Thoracic aorta (tissue), 2 donors: ENCODE results near the gene PRDM10. TPM values are rescaled to one million over a fixed set of nuclear protein-coding genes. Genes with fewer than 3 reads are reported as not detected.

Experiments
- ATAC-seq: fragments of 150-250 bp; one replicate; pipeline ENCODE4 v1.8.0; 2017; ENCODE audit warnings: low read depth; ENCODE audit not compliant: insufficient number of reproducible peaks, low FRiP score
- DNase-seq: peaks from one replicate; pipeline ENCODE4 v3.0.0-alpha.2; 2020; ENCODE audit warnings: low spot score
- H3K27ac ChIP-seq, 2 donors: fragments of 200-600 bp; sonication (generic); 1 replicate in 1 of 2; 2 replicates in 1 of 2; pipeline ENCODE4 v1.5.1; 2016; ENCODE audit warnings: mild to moderate bottlenecking in 2 of 2, moderate library complexity in 2 of 2
- H3K27me3 ChIP-seq: fragments of 200-600 bp; sonication (generic); replicated peaks from 2 replicates; pipeline ENCODE4 v1.6.0; 2016; ENCODE audit warnings: mild to moderate bottlenecking; ENCODE audit not compliant: insufficient read depth
- H3K36me3 ChIP-seq: fragments of 200-600 bp; sonication (generic); one replicate; pipeline ENCODE4 v1.5.1; 2016
- H3K4me1 ChIP-seq, 2 donors: fragments of 200-600 bp; sonication (generic); 1 replicate in 1 of 2; 2 replicates in 1 of 2; pipeline versions ENCODE4 v1.5.1 to v1.6.0; 2016; ENCODE audit warnings: low read depth in 2 of 2, mild to moderate bottlenecking in 1 of 2; ENCODE audit not compliant: control insufficient read depth in 1 of 2
- H3K4me3 ChIP-seq: fragments of 200-600 bp; sonication (generic); 2 replicates; pipeline ENCODE4 v1.5.1; 2016; ENCODE audit warnings: mild to moderate bottlenecking
- H3K9me3 ChIP-seq: fragments of 200-600 bp; sonication (generic); 2 replicates; pipeline ENCODE4 v1.5.1; 2016
- total RNA-seq, 2 donors: library from RNA; depleted of rRNA; stranded (reverse); fragments of >200 nt; gene quantifications; one replicate each; pipeline versions ENCODE4 v1.1.0 to v1.2.3, GENCODE V29; 2016
- TF ChIP-seq, protein P1 (sequence below): fragments of 200-600 bp; sonication (generic); IDR thresholded peaks from one replicate; pipeline ENCODE4 v1.5.1; 2019; ENCODE audit warnings: antibody characterized with exemption

The PRDM10 gene
- total RNA-seq, 2 donors from 2014 or later: 8.8 to 10.4 TPM

GRCh38 chr11:129975543-129975942, 27.1 kb downstream of the PRDM10 start:
- no peak for DNase-seq
- Histone ChIP-seq H3K36me3 (no peaks in the 10 kb centered on the region), H3K4me1 (peaks cover 0 to 3% of the 10 kb centered on the region in 2 donors), H3K4me3 (no peak overlapping the region), H3K9me3 (no peaks in the 10 kb centered on the region), H3K27me3 (no peaks in the 10 kb centered on the region), H3K27ac (no peak overlapping the region)
- TF ChIP-seq, protein P1, sequence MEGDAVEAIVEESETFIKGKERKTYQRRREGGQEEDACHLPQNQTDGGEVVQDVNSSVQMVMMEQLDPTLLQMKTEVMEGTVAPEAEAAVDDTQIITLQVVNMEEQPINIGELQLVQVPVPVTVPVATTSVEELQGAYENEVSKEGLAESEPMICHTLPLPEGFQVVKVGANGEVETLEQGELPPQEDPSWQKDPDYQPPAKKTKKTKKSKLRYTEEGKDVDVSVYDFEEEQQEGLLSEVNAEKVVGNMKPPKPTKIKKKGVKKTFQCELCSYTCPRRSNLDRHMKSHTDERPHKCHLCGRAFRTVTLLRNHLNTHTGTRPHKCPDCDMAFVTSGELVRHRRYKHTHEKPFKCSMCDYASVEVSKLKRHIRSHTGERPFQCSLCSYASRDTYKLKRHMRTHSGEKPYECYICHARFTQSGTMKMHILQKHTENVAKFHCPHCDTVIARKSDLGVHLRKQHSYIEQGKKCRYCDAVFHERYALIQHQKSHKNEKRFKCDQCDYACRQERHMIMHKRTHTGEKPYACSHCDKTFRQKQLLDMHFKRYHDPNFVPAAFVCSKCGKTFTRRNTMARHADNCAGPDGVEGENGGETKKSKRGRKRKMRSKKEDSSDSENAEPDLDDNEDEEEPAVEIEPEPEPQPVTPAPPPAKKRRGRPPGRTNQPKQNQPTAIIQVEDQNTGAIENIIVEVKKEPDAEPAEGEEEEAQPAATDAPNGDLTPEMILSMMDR: no peak
- ATAC-seq: no peak

DNA sequence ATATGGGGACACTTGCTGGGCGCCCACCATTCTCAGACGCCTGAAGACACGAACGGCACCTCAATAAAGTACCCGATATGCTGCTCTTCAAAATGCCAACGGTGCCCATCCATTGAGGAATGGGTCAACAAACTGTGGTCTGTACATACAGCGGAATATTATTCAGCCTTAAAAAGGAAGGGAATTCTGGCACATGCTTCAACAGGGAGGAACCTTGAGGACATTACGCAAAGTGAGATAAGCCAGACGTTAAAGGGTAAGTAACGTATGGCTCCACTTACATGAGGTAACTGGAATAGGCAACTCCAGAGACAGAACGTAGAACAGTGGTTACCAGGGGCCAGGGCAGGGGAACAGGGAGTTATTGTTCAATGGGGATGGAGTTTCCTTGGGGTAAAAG, 28.0 kb downstream of the PRDM10 start:
- ATAC-seq: no peak

GRCh38 chr11:129974237-129974636, 28.4 kb downstream of the PRDM10 start:
- TF ChIP-seq, protein P1: no peak
- Histone ChIP-seq H3K4me1 (peaks cover 0 to 3% of the 10 kb centered on the region in 2 donors), H3K9me3 (no peaks in the 10 kb centered on the region), H3K36me3 (no peaks in the 10 kb centered on the region), H3K4me3 (no peak overlapping the region), H3K27me3 (no peaks in the 10 kb centered on the region), H3K27ac (no peak overlapping the region)
- no peak for ATAC-seq
- no peak for DNase-seq

More for the DNA sequence above, 28.0 kb downstream of the PRDM10 start:
- TF ChIP-seq, protein P1: no peak
- DNase-seq: no peak
- Histone ChIP-seq H3K9me3 (no peaks in the 10 kb centered on the region), H3K36me3 (no peaks in the 10 kb centered on the region), H3K4me1 (peaks cover 0 to 3% of the 10 kb centered on the region in 2 donors), H3K27me3 (no peaks in the 10 kb centered on the region), H3K4me3 (no peak overlapping the region), H3K27ac (no peak overlapping the region)

GRCh38 chr11:129973809-129974208, 28.8 kb downstream of the PRDM10 start:
- no peak for DNase-seq
- TF ChIP-seq, protein P1: no peak
- Histone ChIP-seq H3K27me3 (no peaks in the 10 kb centered on the region), H3K36me3 (no peaks in the 10 kb centered on the region), H3K9me3 (no peaks in the 10 kb centered on the region), H3K4me3 (no peak overlapping the region), H3K4me1 (peaks cover 0 to 3% of the 10 kb centered on the region in 2 donors), H3K27ac (no peak overlapping the region)
- no peak for ATAC-seq

DNA sequence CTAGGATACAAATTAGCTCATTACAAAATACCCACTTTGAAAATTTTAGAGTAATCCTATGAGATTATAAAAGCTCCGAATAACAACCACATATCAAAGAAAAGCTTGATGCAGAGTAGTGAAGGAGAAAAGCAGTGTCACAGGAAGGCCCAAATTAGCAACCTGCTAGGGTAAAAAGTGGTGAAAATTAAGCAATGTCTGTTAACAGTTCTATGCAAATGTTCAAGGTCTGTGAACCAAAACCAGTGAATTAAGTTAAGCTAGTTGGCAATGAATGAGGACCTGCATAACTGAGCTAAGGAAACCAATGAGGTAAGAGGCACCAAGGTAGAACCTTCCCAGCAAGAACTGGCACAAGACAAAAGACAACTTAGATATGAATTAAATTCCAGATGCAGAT, 29.6 kb downstream of the PRDM10 start:
- no peak overlapping the region for H3K27ac ChIP-seq
- TF ChIP-seq, protein P1: no peak
- no peaks in the 10 kb centered on the region for H3K36me3 ChIP-seq
- no peak overlapping the region for H3K4me3 ChIP-seq
- H3K9me3 ChIP-seq: no peaks in the 10 kb centered on the region
- DNase-seq: no peak
- H3K4me1 ChIP-seq: peaks cover 0 to 3% of the 10 kb centered on the region in 2 donors
- no peak for ATAC-seq
- no peaks in the 10 kb centered on the region for H3K27me3 ChIP-seq
